A549 (cell line): ENCODE data around the gene WSCD1. TPM values are rescaled to one million over a fixed set of nuclear protein-coding genes. Genes with fewer than 3 reads are reported as not detected.

Experiments used
- ATAC-seq, 2 experiments: fragments of 200-7000 bp in 1 of 2; fragments of >200 bp in 1 of 2; cut with Nextera tagmentation in 1 of 2; cut with Tn5 transposase in 1 of 2; 3 replicates each; pipeline versions ENCODE4 v1.8.0 to v1.9.1; 2018 to 2020; ENCODE audit warnings: mild to moderate bottlenecking in 1 of 2, moderate library complexity in 1 of 2
- CTCF ChIA-PET: fragments of 300-600 bp; sonication (Branson Sonifier 250); formaldehyde crosslinking; extraction: SDS; loops from one replicate; lab custom pipeline; 2021; ENCODE audit warnings: antibody characterized with exemption, inconsistent platforms; lab: Yijun Ruan, JAX
- POLR2A ChIA-PET: fragments of 350-600 bp; formaldehyde crosslinking; extraction: SDS; loops from one replicate; lab custom pipeline; 2021; ENCODE audit warnings: antibody characterized with exemption, inconsistent platforms; lab: Yijun Ruan, JAX
- DNase-seq, 2 experiments: peaks; one replicate each; pipeline versions ENCODE4 v3.0.0 to v3.0.0-alpha.2; 2011 to 2016; ENCODE audit warnings: low read depth in 1 of 2, low spot score in 1 of 2
- FAIRE-seq: peaks from 2 replicates; lab custom pipeline; 2011; peaks lifted over from hg19 to GRCh38; lab: Jason Lieb, UNC
- H3K27ac ChIP-seq, 2 experiments: fragments of >200 bp; sonication (Bioruptor Twin); formaldehyde crosslinking; 3 replicates each; pipeline ENCODE4 v1.5.1; 2016 to 2017
- H3K4me1 ChIP-seq: fragments of >200 bp; sonication (Bioruptor Twin); formaldehyde crosslinking; 3 replicates; pipeline ENCODE4 v1.6.1; 2016
- H3K4me2 ChIP-seq: fragments of >200 bp; sonication (Bioruptor Twin); formaldehyde crosslinking; 3 replicates; pipeline ENCODE4 v1.6.1; 2016
- H3K4me3 ChIP-seq: fragments of >200 bp; sonication (Bioruptor Twin); formaldehyde crosslinking; 3 replicates; pipeline ENCODE4 v1.5.1; 2016
- H3K9me3 ChIP-seq: fragments of >200 bp; sonication (Bioruptor Twin); formaldehyde crosslinking; 3 replicates; pipeline ENCODE4 v1.6.1; 2016
- BHLHE40 ChIP-seq: IDR thresholded peaks from 2 replicates; pipeline ENCODE4 v1.6.1; 2012; ENCODE audit warnings: low read depth, low read length, inconsistent platforms
- CBX8 ChIP-seq: fragments of 200-600 bp; sonication (generic); IDR thresholded peaks from 2 replicates; pipeline ENCODE4 v1.6.1; 2016
- CEBPB ChIP-seq, 2 experiments: fragments of >200 bp in 1 of 2; sonication (Bioruptor Twin) in 1 of 2; formaldehyde crosslinking in 1 of 2; IDR thresholded peaks; 2 replicates each; pipeline ENCODE4 v1.6.1; 2012 to 2016
- CHD2 ChIP-seq: fragments of 150-350 bp; IDR thresholded peaks from 2 replicates; pipeline ENCODE4 v1.6.1; 2014; ENCODE audit warnings: low read length; ENCODE audit not compliant: partially characterized antibody
- CHD4 ChIP-seq: fragments of 200-600 bp; sonication (generic); IDR thresholded peaks from 2 replicates; pipeline ENCODE4 v1.6.1; 2016; ENCODE audit warnings: antibody characterized with exemption, mild to moderate bottlenecking, borderline replicate concordance
- E2F6 ChIP-seq: IDR thresholded peaks from 2 replicates; pipeline ENCODE4 v1.6.1; 2012; ENCODE audit warnings: low read depth, borderline replicate concordance
- EHF ChIP-seq: fragments of 250-450 bp; sonication (Bioruptor Pico); IDR thresholded peaks from 2 replicates; pipeline ENCODE4 v1.5.0; 2020; ENCODE audit warnings: mild to moderate bottlenecking
- EHMT2 ChIP-seq: fragments of 200-600 bp; sonication (generic); IDR thresholded peaks from 2 replicates; pipeline ENCODE4 v1.6.1; 2016; ENCODE audit warnings: antibody characterized with exemption, low read depth, mild to moderate bottlenecking, moderate library complexity
- EP300 ChIP-seq, 2 experiments: fragments of >200 bp; sonication (Bioruptor Twin); formaldehyde crosslinking; IDR thresholded peaks; 2 replicates in 1 of 2; 3 replicates in 1 of 2; pipeline ENCODE4 v1.6.1; 2016 to 2017
- ESRRA ChIP-seq: fragments of 150-350 bp; IDR thresholded peaks from 2 replicates; pipeline ENCODE4 v1.6.1; 2014; ENCODE audit warnings: mild to moderate bottlenecking, low read length, borderline replicate concordance
- FOSB ChIP-seq: fragments of 250-450 bp; sonication (Bioruptor Pico); IDR thresholded peaks from 2 replicates; pipeline ENCODE4 v1.5.0; 2020; ENCODE audit warnings: mild to moderate bottlenecking, moderate library complexity
- GATA3 ChIP-seq: IDR thresholded peaks from 2 replicates; pipeline ENCODE4 v1.6.1; 2012; ENCODE audit warnings: borderline replicate concordance
- HEYL ChIP-seq: fragments of 250-450 bp; sonication (Bioruptor Pico); IDR thresholded peaks from 2 replicates; pipeline ENCODE4 v1.8.0; 2021; ENCODE audit warnings: mild to moderate bottlenecking, moderate library complexity
- HOXA7 ChIP-seq: fragments of 250-450 bp; sonication (Bioruptor Pico); IDR thresholded peaks from 2 replicates; pipeline ENCODE4 v1.5.0; 2020; ENCODE audit warnings: mild to moderate bottlenecking, moderate library complexity
- HOXB13 ChIP-seq: fragments of 250-450 bp; sonication (Bioruptor Pico); IDR thresholded peaks from 2 replicates; pipeline ENCODE4 v1.5.0; 2020; ENCODE audit warnings: low read depth, mild to moderate bottlenecking, moderate library complexity
- HOXB5 ChIP-seq: fragments of 250-450 bp; sonication (Bioruptor Pico); IDR thresholded peaks from 2 replicates; pipeline ENCODE4 v1.5.0; 2020; ENCODE audit warnings: mild to moderate bottlenecking, moderate library complexity
- JUN ChIP-seq, 2 experiments: fragments of >200 bp; sonication (Bioruptor Twin); formaldehyde crosslinking; IDR thresholded peaks; 2 replicates in 1 of 2; 3 replicates in 1 of 2; pipeline ENCODE4 v1.6.1; 2016 to 2017
- JUNB ChIP-seq: fragments of >200 bp; sonication (Bioruptor Twin); formaldehyde crosslinking; IDR thresholded peaks from 2 replicates; pipeline ENCODE4 v1.6.1; 2016
- KDM1A ChIP-seq: fragments of 200-600 bp; sonication (generic); IDR thresholded peaks from 2 replicates; pipeline ENCODE4 v1.6.1; 2016; ENCODE audit warnings: low read depth, mild to moderate bottlenecking
- MAFK ChIP-seq: fragments of 450-650 bp; IDR thresholded peaks from 2 replicates; pipeline ENCODE4 v1.6.1; 2014; ENCODE audit not compliant: partially characterized antibody
- MAZ ChIP-seq: fragments of 150-350 bp; IDR thresholded peaks from 2 replicates; pipeline ENCODE4 v1.6.1; 2014; ENCODE audit warnings: antibody characterized with exemption, low read depth, low read length, borderline replicate concordance
- MYC ChIP-seq: IDR thresholded peaks from 2 replicates; pipeline ENCODE4 v1.6.1; 2012; ENCODE audit warnings: mild to moderate bottlenecking, inconsistent platforms, low read length, improper control_type of control experiment, borderline replicate concordance
- NPAS2 ChIP-seq: fragments of 250-450 bp; sonication (Bioruptor Pico); IDR thresholded peaks from 2 replicates; pipeline ENCODE4 v1.8.0; 2022; ENCODE audit warnings: mild to moderate bottlenecking, moderate library complexity, borderline replicate concordance
- NR3C1 ChIP-seq: fragments of >200 bp; sonication (Bioruptor Twin); formaldehyde crosslinking; IDR thresholded peaks from 3 replicates; pipeline ENCODE4 v1.6.1; 2017
- PHF8 ChIP-seq: fragments of 200-600 bp; sonication (generic); IDR thresholded peaks from 2 replicates; pipeline ENCODE4 v1.6.1; 2016; ENCODE audit warnings: low read depth, mild to moderate bottlenecking, antibody characterized with exemption, moderate library complexity, borderline replicate concordance
- POLR2A ChIP-seq: IDR thresholded peaks from 2 replicates; pipeline ENCODE4 v1.6.1; 2012; ENCODE audit warnings: mild to moderate bottlenecking, low read length
- POLR2AphosphoS2 ChIP-seq: conservative IDR thresholded peaks from 2 replicates; pipeline ENCODE4 v1.6.1; 2012; ENCODE audit warnings: low read length, improper control_type of control experiment, inconsistent platforms
- RFX5 ChIP-seq: fragments of 450-650 bp; IDR thresholded peaks from 2 replicates; pipeline ENCODE4 v1.7.1; 2014; ENCODE audit warnings: antibody characterized with exemption, mild to moderate bottlenecking, moderate library complexity
- SMC3 ChIP-seq: fragments of >200 bp; sonication (Bioruptor Twin); formaldehyde crosslinking; IDR thresholded peaks from 3 replicates; pipeline ENCODE4 v1.6.1; 2018; ENCODE audit warnings: inconsistent platforms
- TFCP2L1 ChIP-seq: fragments of 250-450 bp; sonication (Bioruptor Pico); IDR thresholded peaks from 2 replicates; pipeline ENCODE4 v1.5.0; 2021; ENCODE audit warnings: mild to moderate bottlenecking
- ZC3H11A ChIP-seq: fragments of 450-650 bp; IDR thresholded peaks from 2 replicates; pipeline ENCODE4 v1.6.1; 2014; ENCODE audit warnings: antibody characterized with exemption, mild to moderate bottlenecking
- WGBS: methylation state at CpG from one replicate; pipeline ENCODE4 v1.1.6; 2017; ENCODE audit errors: missing lambda C conversion rate; 5-methylcytosine and 5-hydroxymethylcytosine counted together
- polyA plus RNA-seq, 4 experiments: library from polyadenylated mRNA; depleted of rRNA in 3 of 4; stranded (reverse); fragments of >200 nt; fragmentation: RNase III in 1 of 4; extraction: RNeasy Plus Mini Kit Qiagen cat#74134 plus additional on column Dnase treatment in 1 of 4; gene quantifications; 2 replicates in 3 of 4; 3 replicates in 1 of 4; pipeline ENCODE4 v1.2.3, GENCODE V29; 2011 to 2017
- TF ChIP-seq, protein P1 (sequence below): fragments of 150-350 bp; IDR thresholded peaks from 2 replicates; pipeline ENCODE4 v1.6.1; 2014; ENCODE audit warnings: low read depth, mild to moderate bottlenecking, low read length
- TF ChIP-seq, protein P2 (sequence below): IDR thresholded peaks from 2 replicates; pipeline ENCODE4 v1.6.1; 2012
- TF ChIP-seq, protein P3 (sequence below): fragments of >200 bp; sonication (Bioruptor Twin); formaldehyde crosslinking; IDR thresholded peaks from 3 replicates; pipeline ENCODE4 v1.6.1; 2016
- TF ChIP-seq, protein P4 (sequence below): IDR thresholded peaks from 2 replicates; pipeline ENCODE4 v1.6.1; 2012

The WSCD1 gene
- polyA plus RNA-seq, 2 of the 4 experiments (the other 2 are of a cell fraction): 1.6 TPM

DNA sequence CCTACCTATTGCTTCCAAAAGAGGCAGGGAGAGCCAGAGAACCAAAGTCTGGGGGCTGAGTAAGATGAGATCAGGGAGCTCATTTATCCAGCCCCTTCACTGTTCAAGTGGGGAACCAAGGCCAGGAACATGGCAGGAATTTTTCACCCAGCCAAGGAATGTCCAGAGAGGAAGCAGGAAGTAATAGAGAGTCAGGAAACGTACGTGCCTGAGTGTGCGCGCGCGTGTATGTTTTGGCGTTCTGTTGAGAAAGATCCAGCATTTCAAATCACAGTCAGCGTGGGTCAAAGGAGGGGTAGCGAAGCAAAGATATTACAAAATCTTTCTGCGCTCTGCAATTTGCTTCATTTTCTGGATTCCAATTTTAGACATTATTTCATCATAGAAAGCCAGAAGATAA, 41.9 kb upstream of the WSCD1 start:
- ATAC-seq (no peak), DNase-seq (no peak), FAIRE-seq (no peak)
- no peaks in the 10 kb centered on the region for H3K4me1 ChIP-seq
- H3K4me2 ChIP-seq: no peak overlapping the region
- no peak overlapping the region for H3K27ac ChIP-seq
- no peak for TF ChIP-seq POLR2A
- TF ChIP-seq SMC3: no peak
- no peak for TF ChIP-seq HOXB13
- TF ChIP-seq NR3C1: no peak
- no peak for TF ChIP-seq JUN (IDR thresholded peaks at IDR 0.05)
- TF ChIP-seq POLR2AphosphoS2: no peak
- no peak for TF ChIP-seq NPAS2 (CRISPR knock-in tag)
- TF ChIP-seq MAFK: no peak
- no peak for TF ChIP-seq CBX8
- TF ChIP-seq, protein P1, sequence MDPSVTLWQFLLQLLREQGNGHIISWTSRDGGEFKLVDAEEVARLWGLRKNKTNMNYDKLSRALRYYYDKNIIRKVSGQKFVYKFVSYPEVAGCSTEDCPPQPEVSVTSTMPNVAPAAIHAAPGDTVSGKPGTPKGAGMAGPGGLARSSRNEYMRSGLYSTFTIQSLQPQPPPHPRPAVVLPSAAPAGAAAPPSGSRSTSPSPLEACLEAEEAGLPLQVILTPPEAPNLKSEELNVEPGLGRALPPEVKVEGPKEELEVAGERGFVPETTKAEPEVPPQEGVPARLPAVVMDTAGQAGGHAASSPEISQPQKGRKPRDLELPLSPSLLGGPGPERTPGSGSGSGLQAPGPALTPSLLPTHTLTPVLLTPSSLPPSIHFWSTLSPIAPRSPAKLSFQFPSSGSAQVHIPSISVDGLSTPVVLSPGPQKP: no peak
- TF ChIP-seq EP300 (IDR thresholded peaks at IDR 0.05): no peak
- no peak for TF ChIP-seq MYC
- CTCF ChIA-PET: no interaction called here
- 64% methylated on average over 10 of the region's 10 CpGs for WGBS
- POLR2A ChIA-PET: no interaction called here
- H3K4me3 ChIP-seq: no peak overlapping the region
- no peaks in the 10 kb centered on the region for H3K9me3 ChIP-seq

DNA sequence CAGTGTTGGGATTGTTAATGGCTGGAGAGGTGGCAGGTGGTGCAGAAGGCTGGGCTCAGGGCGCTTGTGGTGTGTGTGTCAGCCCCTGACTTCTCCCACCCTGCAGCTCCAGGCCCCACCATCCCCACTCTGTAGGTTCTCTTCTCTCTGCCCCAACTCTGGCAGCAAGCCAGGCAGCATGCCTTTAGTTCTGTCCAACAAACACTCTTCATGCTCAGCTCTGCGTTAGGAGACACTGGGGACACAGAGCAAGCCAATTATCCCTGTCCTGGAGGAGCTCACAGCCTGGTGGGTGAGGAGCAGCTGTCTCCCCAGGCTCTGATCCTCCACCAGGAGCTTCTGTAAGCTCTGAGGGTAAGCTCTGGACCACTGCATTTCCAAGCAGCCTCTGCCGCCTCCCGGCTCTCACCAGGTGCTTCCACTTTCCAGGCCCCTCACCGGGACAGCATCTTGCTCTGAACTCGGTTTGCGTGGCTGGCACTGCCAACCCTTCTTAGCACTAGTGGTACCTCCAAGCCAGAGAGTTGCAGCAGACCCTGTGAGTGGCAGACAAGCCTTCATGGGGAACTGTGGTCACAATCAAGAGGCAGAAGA, 34.3 kb upstream of the WSCD1 start:
- FAIRE-seq: no peak
- no peaks in the 10 kb centered on the region for H3K9me3 ChIP-seq
- DNase-seq: no peak
- H3K27ac ChIP-seq: no peak overlapping the region
- no peak overlapping the region for H3K4me2 ChIP-seq
- H3K4me3 ChIP-seq: no peak overlapping the region
- ChIA-PET POLR2A (no interaction called here), CTCF (interaction anchor here (1.6 kb wide), 1 partner anchor 9 kb away, joined by 4 read pairs; no protein-coding TSS in a partner anchor)
- TF ChIP-seq BHLHE40 (no peak), KDM1A (no peak), FOSB (CRISPR knock-in tag) (no peak), PHF8 (no peak), GATA3 (no peak), RFX5 (no peak), SMC3 (no peak), E2F6 (no peak), MAZ (no peak), ESRRA (no peak), ZC3H11A (no peak), EP300 (IDR thresholded peaks at IDR 0.05) (no peak), HOXA7 (CRISPR knock-in tag) (no peak)
- TF ChIP-seq, protein P2, sequence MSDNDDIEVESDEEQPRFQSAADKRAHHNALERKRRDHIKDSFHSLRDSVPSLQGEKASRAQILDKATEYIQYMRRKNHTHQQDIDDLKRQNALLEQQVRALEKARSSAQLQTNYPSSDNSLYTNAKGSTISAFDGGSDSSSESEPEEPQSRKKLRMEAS: no peak
- H3K4me1 ChIP-seq: no peaks in the 10 kb centered on the region
- 22% methylated on average over 7 of the region's 7 CpGs for WGBS
- ATAC-seq: no peak; a peak in 1 of 6 replicates

DNA sequence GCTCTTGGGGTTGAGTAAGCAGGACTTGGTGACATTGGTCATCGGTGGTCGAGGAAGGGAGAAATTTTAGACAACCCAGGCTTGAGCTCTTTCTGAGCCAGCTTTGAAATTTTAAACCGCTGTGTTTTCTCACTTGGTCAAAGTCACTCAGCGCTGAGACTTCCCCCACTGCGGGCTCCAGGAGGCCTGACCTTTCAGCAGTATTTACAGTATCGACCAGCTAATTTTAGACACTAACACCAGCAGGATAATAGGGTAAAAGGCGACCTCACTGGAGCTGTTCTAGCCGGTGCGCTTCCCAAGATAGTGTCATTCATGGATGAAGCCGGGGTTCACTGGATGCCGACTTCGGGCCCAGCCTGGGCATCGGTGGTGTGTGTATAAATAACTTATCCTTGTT, 29.7 kb upstream of the WSCD1 start:
- POLR2A ChIA-PET: no interaction called here
- no peak for ATAC-seq
- no peak for TF ChIP-seq HOXB13
- no peak for TF ChIP-seq CHD4
- TF ChIP-seq JUNB: no peak
- TF ChIP-seq, protein P3, sequence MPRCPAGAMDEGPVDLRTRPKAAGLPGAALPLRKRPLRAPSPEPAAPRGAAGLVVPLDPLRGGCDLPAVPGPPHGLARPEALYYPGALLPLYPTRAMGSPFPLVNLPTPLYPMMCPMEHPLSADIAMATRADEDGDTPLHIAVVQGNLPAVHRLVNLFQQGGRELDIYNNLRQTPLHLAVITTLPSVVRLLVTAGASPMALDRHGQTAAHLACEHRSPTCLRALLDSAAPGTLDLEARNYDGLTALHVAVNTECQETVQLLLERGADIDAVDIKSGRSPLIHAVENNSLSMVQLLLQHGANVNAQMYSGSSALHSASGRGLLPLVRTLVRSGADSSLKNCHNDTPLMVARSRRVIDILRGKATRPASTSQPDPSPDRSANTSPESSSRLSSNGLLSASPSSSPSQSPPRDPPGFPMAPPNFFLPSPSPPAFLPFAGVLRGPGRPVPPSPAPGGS: no peak
- TF ChIP-seq EHF (CRISPR knock-in tag): no peak
- TF ChIP-seq HEYL (CRISPR knock-in tag): no peak
- TF ChIP-seq EHMT2: no peak
- TF ChIP-seq, protein P2: no peak
- TF ChIP-seq, protein P4, sequence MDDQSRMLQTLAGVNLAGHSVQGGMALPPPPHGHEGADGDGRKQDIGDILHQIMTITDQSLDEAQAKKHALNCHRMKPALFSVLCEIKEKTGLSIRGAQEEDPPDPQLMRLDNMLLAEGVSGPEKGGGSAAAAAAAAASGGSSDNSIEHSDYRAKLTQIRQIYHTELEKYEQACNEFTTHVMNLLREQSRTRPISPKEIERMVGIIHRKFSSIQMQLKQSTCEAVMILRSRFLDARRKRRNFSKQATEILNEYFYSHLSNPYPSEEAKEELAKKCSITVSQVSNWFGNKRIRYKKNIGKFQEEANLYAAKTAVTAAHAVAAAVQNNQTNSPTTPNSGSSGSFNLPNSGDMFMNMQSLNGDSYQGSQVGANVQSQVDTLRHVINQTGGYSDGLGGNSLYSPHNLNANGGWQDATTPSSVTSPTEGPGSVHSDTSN: no peak
- TF ChIP-seq HOXB5: no peak
- TF ChIP-seq CEBPB (IDR thresholded peaks at IDR 0.05): no peak
- no peak for TF ChIP-seq TFCP2L1 (CRISPR knock-in tag)
- TF ChIP-seq CHD2: no peak

More for the DNA sequence above, 29.7 kb upstream of the WSCD1 start:
- no peaks in the 10 kb centered on the region for H3K4me1 ChIP-seq
- H3K9me3 ChIP-seq: no peaks in the 10 kb centered on the region
- no peak for FAIRE-seq
- H3K4me3 ChIP-seq: no peak overlapping the region
- 50% methylated on average over 13 of the region's 13 CpGs for WGBS
- DNase-seq: no peak
- CTCF ChIA-PET: interaction anchor here (1.4 to 1.7 kb wide), 2 partner anchors 9 to 31 kb away, joined by 3 to 5 read pairs; no protein-coding TSS in a partner anchor
- H3K27ac ChIP-seq: no peak overlapping the region
- H3K4me2 ChIP-seq: no peak overlapping the region
